Karpas-422 (cell line): ENCODE measurements around the gene GBE1. TPM values are rescaled to one million over a fixed set of nuclear protein-coding genes. Genes with fewer than 3 reads are reported as not detected.

Source experiments
- DNase-seq: peaks from one replicate; pipeline ENCODE4 v3.0.0-alpha.2; 2015
- H2AFZ ChIP-seq: fragments of 200-600 bp; sonication (generic); 2 replicates; pipeline ENCODE4 v1.6.1; 2014; ENCODE audit warnings: antibody characterized with exemption, low read length, mixed read lengths
- H3K27ac ChIP-seq: fragments of 200-600 bp; sonication (generic); 2 replicates; pipeline ENCODE4 v1.5.1; 2014; ENCODE audit warnings: mild to moderate bottlenecking, low read length, moderate library complexity
- H3K27me3 ChIP-seq: fragments of 200-600 bp; sonication (generic); 2 replicates; pipeline ENCODE4 v1.6.1; 2014; ENCODE audit warnings: low read length, mixed read lengths
- H3K36me3 ChIP-seq: fragments of 200-600 bp; sonication (generic); 2 replicates; pipeline ENCODE4 v1.6.1; 2014; ENCODE audit warnings: low read length, mixed read lengths; ENCODE audit not compliant: insufficient read depth
- H3K4me1 ChIP-seq: fragments of 200-600 bp; sonication (generic); 2 replicates; pipeline ENCODE4 v1.6.1; 2014; ENCODE audit warnings: mild to moderate bottlenecking, low read length, mixed read lengths
- H3K4me2 ChIP-seq: fragments of 200-600 bp; sonication (generic); 2 replicates; pipeline ENCODE4 v1.6.1; 2014; ENCODE audit warnings: low read length, low read depth, mild to moderate bottlenecking; ENCODE audit not compliant: poor library complexity, severe bottlenecking
- H3K4me3 ChIP-seq: fragments of 200-600 bp; sonication (generic); 2 replicates; pipeline ENCODE4 v1.5.1; 2014; ENCODE audit warnings: mild to moderate bottlenecking, antibody characterized with exemption, low read length, mixed read lengths
- H3K79me2 ChIP-seq: fragments of 200-600 bp; sonication (generic); 2 replicates; pipeline ENCODE4 v1.6.1; 2014; ENCODE audit warnings: mild to moderate bottlenecking, low read length, mixed read lengths
- H3K9ac ChIP-seq: fragments of 200-600 bp; sonication (generic); 2 replicates; pipeline ENCODE4 v1.6.0; 2014; ENCODE audit warnings: low read length
- H3K9me2 ChIP-seq: fragments of 200-600 bp; sonication (generic), shearing (Covaris generic); replicated peaks from 2 replicates; pipeline ENCODE4 v1.6.0; 2014; ENCODE audit warnings: mild to moderate bottlenecking, low read length, moderate library complexity; ENCODE audit not compliant: insufficient read depth
- H3K9me3 ChIP-seq: fragments of 300-700, 200-600 bp; sonication (generic); 2 replicates; pipeline ENCODE4 v1.6.1; 2014; ENCODE audit warnings: low read length, mixed read lengths
- H4K20me1 ChIP-seq: fragments of 200-600 bp; sonication (generic); 2 replicates; pipeline ENCODE4 v1.6.1; 2014; ENCODE audit warnings: mild to moderate bottlenecking, antibody characterized with exemption, low read length, low read depth; ENCODE audit not compliant: insufficient read depth
- total RNA-seq: library from RNA; depleted of rRNA; stranded (reverse); fragments of >200 nt; shearing (Covaris generic); gene quantifications from 2 replicates; pipeline ENCODE4 v1.2.3, GENCODE V29; 2014; ENCODE audit warnings: low replicate concordance

The GBE1 gene
- total RNA-seq, 1 experiment from 2014 or later = 134 TPM

DNA sequence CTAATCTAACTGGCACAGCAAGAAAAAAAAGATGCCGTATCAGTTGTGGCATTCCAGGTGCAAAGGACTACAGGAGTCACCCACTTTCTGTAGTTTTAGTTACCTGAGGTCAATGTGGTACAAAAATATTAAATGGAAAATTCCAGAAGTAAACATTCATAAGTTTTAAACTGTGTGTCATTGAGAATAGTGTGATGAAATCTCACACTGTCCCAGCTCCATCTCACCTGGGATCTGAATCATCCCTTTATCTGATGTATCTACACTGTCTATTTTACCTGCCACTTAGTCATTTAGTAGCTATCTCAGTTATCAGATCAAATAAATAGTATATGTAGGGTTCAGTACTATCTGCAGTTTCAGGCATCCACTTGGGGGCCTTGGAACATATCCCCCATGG lies 26.7 kb downstream of the GBE1 start:
- no peak overlapping the region for H3K27ac ChIP-seq
- no peaks in the 10 kb centered on the region for H4K20me1 ChIP-seq
- no peaks in the 10 kb centered on the region for H3K27me3 ChIP-seq
- no peak overlapping the region for H3K9ac ChIP-seq
- H3K4me3 ChIP-seq = no peak overlapping the region
- peaks cover 12% of the 10 kb centered on the region for H3K36me3 ChIP-seq
- H3K4me1 ChIP-seq = peaks cover 12% of the 10 kb centered on the region
- no peaks in the 10 kb centered on the region for H3K9me2 ChIP-seq
- H3K4me2 ChIP-seq = no peak overlapping the region
- H3K9me3 ChIP-seq = no peaks in the 10 kb centered on the region
- no peak for DNase-seq
- peaks cover 86% of the 10 kb centered on the region for H3K79me2 ChIP-seq
- 0 out of 2 replicates have a peak overlapping the region, but pooled peaks have one; percentile 14 for H2AFZ ChIP-seq

DNA sequence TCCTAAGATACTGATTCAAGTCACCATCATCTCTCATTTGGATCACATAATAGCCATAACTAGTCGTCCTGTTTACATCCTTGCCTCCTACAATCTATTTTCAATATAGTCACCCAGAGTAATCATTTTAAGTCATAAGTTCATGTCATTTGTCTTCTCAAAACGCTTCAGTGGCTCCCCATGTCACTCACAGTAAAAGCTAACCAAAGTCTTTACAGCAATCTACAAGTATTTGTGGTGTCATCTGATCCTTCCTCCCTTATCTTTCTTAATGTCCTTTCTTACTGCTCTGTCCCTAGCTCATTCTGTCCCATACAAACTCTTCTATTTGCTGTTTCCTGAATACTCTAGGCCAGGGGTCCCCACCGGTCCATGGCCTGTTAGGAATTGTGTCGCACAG lies 28.8 kb downstream of the GBE1 start:
- peaks cover 28% of the 10 kb centered on the region for H3K4me1 ChIP-seq
- H3K27me3 ChIP-seq = no peaks in the 10 kb centered on the region
- no peak overlapping the region for H3K4me3 ChIP-seq
- H3K27ac ChIP-seq = no peak overlapping the region
- no peaks in the 10 kb centered on the region for H3K9me2 ChIP-seq
- H4K20me1 ChIP-seq = no peaks in the 10 kb centered on the region
- no peak overlapping the region for H3K9ac ChIP-seq
- H3K79me2 ChIP-seq = peaks cover 91% of the 10 kb centered on the region
- no peaks in the 10 kb centered on the region for H3K36me3 ChIP-seq
- no peaks in the 10 kb centered on the region for H3K9me3 ChIP-seq
- H2AFZ ChIP-seq = no peak overlapping the region
- no peak overlapping the region for H3K4me2 ChIP-seq
- no peak for DNase-seq

DNA sequence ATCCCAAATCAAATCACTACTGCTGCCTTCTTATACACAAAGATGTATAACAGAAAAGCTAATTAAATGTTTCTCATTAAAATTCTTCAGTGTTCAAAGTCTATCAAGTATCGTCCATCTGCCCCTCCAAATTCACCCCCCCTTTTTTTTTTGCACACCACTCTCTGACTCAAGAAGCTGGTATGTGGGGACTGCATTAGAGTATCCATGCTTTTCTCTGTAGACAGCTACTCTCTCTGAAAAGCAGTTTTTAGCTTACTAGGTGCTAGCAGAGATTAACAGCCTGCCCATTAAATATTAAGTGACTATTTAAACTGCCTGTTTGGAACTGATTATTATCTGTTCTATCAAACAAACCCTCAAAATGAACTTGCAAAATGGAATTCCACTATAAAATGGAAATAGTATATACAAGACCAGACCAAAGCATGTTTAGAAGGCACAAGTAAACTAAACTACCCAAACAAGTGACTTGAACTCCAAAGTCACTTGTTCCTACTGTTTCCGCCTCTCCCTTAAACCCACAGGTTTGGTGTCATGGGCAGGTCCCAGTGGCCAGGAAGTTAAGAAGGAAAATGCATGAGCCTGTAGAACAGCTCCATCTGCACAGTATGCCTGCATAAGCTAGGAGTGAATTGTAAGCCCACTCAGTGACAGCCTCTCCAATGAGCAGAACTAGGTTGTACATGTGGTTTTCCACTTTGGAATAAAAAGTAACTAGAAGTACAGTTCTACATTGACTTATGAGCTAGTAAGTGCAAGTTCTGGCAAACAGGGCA lies 32.5 kb downstream of the GBE1 start:
- DNase-seq = no peak
- Histone ChIP-seq H3K27ac (no peak overlapping the region), H3K27me3 (no peaks in the 10 kb centered on the region), H3K9ac (no peak overlapping the region), H3K36me3 (no peaks in the 10 kb centered on the region; the same call in 1 of the 2 replicates), H3K9me3 (no peaks in the 10 kb centered on the region), H4K20me1 (no peaks in the 10 kb centered on the region), H3K4me3 (no peak overlapping the region), H3K79me2 (peaks cover 93% of the 10 kb centered on the region), H2AFZ (no peak overlapping the region), H3K9me2 (no peaks in the 10 kb centered on the region), H3K4me1 (peaks cover 33% of the 10 kb centered on the region), H3K4me2 (peak overlapping the region; percentile 14)

DNA sequence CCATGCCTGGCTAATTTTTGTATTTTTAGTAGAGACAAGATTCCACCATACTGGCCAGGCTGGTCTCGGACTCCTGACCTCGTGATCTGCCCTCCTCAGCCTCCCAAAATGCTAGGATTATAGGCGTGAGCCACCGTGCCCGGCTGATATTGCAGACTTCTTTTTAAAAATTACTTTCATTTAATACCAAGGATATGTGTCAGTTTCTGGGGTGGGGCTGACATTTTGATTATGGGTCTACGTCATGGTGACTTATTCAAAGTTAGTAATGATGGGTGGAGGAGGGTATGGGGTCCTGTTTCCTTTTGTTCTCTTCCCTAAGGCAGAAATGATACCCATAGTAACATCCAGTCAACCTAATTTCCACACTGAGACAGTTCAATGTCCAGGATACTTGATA lies 34.7 kb downstream of the GBE1 start:
- H3K79me2 ChIP-seq = peaks cover 94% of the 10 kb centered on the region
- no peaks in the 10 kb centered on the region for H3K9me3 ChIP-seq
- H4K20me1 ChIP-seq = no peaks in the 10 kb centered on the region
- no peak overlapping the region for H3K27ac ChIP-seq
- H3K36me3 ChIP-seq = peaks cover under 1% of the 10 kb centered on the region
- H3K4me1 ChIP-seq = peaks cover 37% of the 10 kb centered on the region
- H3K27me3 ChIP-seq = no peaks in the 10 kb centered on the region
- H3K4me2 ChIP-seq = no peak overlapping the region
- H2AFZ ChIP-seq = no peak overlapping the region
- H3K9me2 ChIP-seq = no peaks in the 10 kb centered on the region
- no peak for DNase-seq
- H3K4me3 ChIP-seq = no peak overlapping the region
- no peak overlapping the region for H3K9ac ChIP-seq

DNA sequence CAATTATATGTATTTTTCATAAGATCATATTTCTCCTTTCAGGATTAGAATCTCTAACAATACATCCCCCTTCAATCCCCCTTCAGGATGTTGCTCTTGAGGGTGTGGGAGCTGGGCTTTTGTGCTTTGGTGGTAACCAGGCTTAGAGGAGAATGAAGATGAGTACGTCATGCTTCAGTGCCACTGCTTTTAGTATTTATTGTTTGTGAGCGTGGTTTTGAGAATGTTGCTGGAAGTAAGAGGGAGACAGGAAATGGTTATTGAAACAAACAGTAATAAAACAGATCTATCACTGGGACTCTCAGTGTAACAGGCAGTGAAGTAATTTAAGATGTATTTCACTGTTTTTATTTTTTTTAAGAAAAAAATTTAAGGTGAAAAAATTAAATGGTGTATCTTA lies 35.3 kb downstream of the GBE1 start:
- Histone ChIP-seq H3K9me3 (no peaks in the 10 kb centered on the region), H3K4me1 (peaks cover 37% of the 10 kb centered on the region), H3K9ac (no peak overlapping the region), H2AFZ (no peak overlapping the region), H3K4me3 (no peak overlapping the region), H3K27me3 (no peaks in the 10 kb centered on the region), H4K20me1 (no peaks in the 10 kb centered on the region), H3K4me2 (no peak overlapping the region), H3K9me2 (no peaks in the 10 kb centered on the region), H3K27ac (no peak overlapping the region), H3K79me2 (peaks cover 94% of the 10 kb centered on the region), H3K36me3 (peaks cover 6% of the 10 kb centered on the region)
- no peak for DNase-seq

DNA sequence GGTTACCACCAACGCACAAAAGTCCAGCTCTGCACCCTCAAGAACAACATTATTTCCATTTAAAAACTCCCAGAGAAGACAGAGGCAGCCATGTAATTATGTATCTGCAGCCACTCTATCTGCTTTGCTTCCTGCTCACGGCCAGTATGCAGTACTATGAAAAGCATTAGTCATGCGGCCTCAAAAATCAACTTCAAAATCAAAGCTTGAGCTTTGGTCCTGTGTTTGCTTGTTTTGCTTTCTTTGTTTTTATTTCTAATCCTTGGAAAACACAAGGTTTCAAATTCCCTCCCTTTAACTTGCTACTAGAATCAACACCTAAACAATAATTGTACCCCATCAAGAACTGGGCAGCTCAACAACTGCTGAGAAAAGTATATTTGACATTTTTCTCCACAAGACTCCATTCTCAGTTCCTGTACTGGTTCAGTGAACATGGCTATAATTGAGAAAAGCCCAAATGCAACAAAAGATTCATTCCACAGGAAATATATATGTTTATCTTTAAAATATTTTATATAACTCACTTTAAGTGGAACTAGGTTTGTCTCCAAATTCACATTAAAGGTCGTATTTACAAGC lies 37.6 kb downstream of the GBE1 start:
- Histone ChIP-seq H2AFZ (peak overlapping the region; percentile 55; the same call in 1 of the 2 replicates), H3K27me3 (no peaks in the 10 kb centered on the region), H3K4me1 (peaks cover 30% of the 10 kb centered on the region), H4K20me1 (no peaks in the 10 kb centered on the region), H3K9me2 (no peaks in the 10 kb centered on the region), H3K27ac (peak overlapping the region; percentile 18; the same call in 1 of the 2 replicates), H3K79me2 (peaks cover 87% of the 10 kb centered on the region), H3K4me3 (no peak overlapping the region), H3K36me3 (peaks cover 6% of the 10 kb centered on the region), H3K9me3 (no peaks in the 10 kb centered on the region), H3K9ac (no peak overlapping the region), H3K4me2 (peak overlapping the region; percentile 34)
- peak; percentile 66 for DNase-seq

DNA sequence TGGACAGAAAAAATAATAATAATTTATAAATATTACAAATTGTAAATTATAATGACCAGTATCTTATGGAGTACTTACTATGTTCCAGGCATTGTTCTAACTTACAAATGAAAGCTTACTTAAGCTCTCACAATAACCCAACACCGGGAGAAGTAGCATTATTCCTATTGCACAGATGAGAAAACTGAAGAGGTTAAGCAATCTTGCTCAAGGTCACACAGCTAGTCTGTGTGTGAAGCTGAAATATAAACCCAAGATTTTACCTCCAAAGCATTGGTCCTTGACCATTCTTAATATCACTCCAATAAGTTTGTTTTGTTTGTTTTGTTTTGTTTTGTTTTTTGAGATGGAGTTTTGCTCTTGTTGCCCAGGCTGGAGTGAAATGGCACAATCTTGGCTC lies 43.1 kb downstream of the GBE1 start:
- Histone ChIP-seq H2AFZ (no peak overlapping the region), H3K36me3 (peaks cover 6% of the 10 kb centered on the region; the same call in 1 of the 2 replicates), H3K9me3 (no peaks in the 10 kb centered on the region), H3K9ac (no peak overlapping the region), H3K79me2 (peaks cover 85% of the 10 kb centered on the region), H3K9me2 (no peaks in the 10 kb centered on the region), H3K27me3 (no peaks in the 10 kb centered on the region), H3K4me1 (peaks cover 9% of the 10 kb centered on the region), H3K4me3 (no peak overlapping the region), H4K20me1 (no peaks in the 10 kb centered on the region), H3K4me2 (no peak overlapping the region), H3K27ac (no peak overlapping the region)
- no peak for DNase-seq

DNA sequence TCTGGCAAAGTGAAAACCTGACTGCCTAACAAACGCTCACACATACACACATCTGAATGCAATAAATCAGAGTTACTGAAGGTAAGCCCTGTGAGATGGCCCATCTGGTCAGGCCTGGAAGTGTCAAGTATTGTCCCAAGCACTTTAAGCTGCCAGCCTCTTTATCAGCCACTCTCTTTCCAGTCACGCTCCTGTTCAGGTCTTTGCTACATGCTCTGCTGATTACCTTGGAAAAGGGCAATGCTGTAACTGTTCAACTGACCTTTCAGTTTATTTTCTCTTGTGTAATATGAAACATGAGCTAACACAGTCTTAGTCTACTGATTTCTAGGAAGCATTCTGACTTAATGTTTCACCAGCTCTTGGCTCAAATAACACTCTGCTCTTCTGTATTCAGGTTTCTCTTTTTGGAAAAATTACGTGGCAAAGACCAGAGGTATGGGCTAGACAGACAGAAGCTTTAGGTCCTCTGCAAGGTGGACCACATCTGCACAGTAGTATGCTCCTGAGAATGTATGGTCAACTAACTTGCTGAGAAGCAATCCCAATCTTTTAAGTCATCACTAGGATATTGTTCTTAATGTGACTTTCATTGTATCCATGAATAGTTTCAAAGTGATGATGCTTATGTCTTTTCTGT lies 44.5 kb downstream of the GBE1 start:
- peaks cover 9% of the 10 kb centered on the region for H3K4me1 ChIP-seq
- no peaks in the 10 kb centered on the region for H3K9me2 ChIP-seq
- peaks cover 12% of the 10 kb centered on the region; the same call in 1 of the 2 replicates for H3K36me3 ChIP-seq
- no peak overlapping the region for H3K4me2 ChIP-seq
- H4K20me1 ChIP-seq = no peaks in the 10 kb centered on the region
- peak overlapping the region; percentile 4; the same call in 1 of the 2 replicates for H3K27ac ChIP-seq
- peaks cover 78% of the 10 kb centered on the region for H3K79me2 ChIP-seq
- no peaks in the 10 kb centered on the region for H3K27me3 ChIP-seq
- H2AFZ ChIP-seq = no peak overlapping the region
- H3K9ac ChIP-seq = no peak overlapping the region
- no peak for DNase-seq
- no peak overlapping the region for H3K4me3 ChIP-seq
- no peaks in the 10 kb centered on the region for H3K9me3 ChIP-seq
